ENCODE measurements around the gene TBCK. TPM values are rescaled to one million over a fixed set of nuclear protein-coding genes. Genes with fewer than 3 reads are reported as not detected.
"Not testable (repeated sequence)": the region's sequence is repeated elsewhere in the genome, so short reads cannot be mapped to it uniquely, and the experiment has no call there.

TBCK gene
- total RNA-seq, 1 donor from 2014 or later, result 12.0 TPM

GRCh38 chr4:106238820-106239420, 77.1 kb downstream of the TBCK start:
- Histone ChIP-seq H3K27me3 (ENCODE audit: control insufficient read depth, insufficient read depth, low read length) (no peaks in the 10 kb centered on the region), H3K4me3 (ENCODE audit: low read depth, low read length) (no peak overlapping the region), H3K36me3 (ENCODE audit: control insufficient read depth, insufficient read depth, low read length) (no peaks in the 10 kb centered on the region)
- TF ChIP-seq CTCF (IDR thresholded peaks at IDR 0.05; ENCODE audit: insufficient read depth, low read length, poor library complexity, severe bottlenecking), result peak; percentile 67
- DNase-seq (ENCODE audit: low read depth), result peak; percentile 4

GRCh38 chr4:106231931-106232330, 84.1 kb downstream of the TBCK start:
- no peak for DNase-seq (ENCODE audit: low read depth)
- Histone ChIP-seq H3K4me3 (ENCODE audit: low read depth, low read length) (no peak overlapping the region), H3K27me3 (ENCODE audit: control insufficient read depth, insufficient read depth, low read length) (no peaks in the 10 kb centered on the region), H3K36me3 (ENCODE audit: control insufficient read depth, insufficient read depth, low read length) (no peaks in the 10 kb centered on the region)
- no peak for TF ChIP-seq CTCF (IDR thresholded peaks at IDR 0.05; ENCODE audit: insufficient read depth, low read length, poor library complexity, severe bottlenecking)

GRCh38 chr4:106222548-106222947, 93.5 kb downstream of the TBCK start:
- Histone ChIP-seq H3K27me3 (ENCODE audit: control insufficient read depth, insufficient read depth, low read length) (no peaks in the 10 kb centered on the region), H3K36me3 (ENCODE audit: control insufficient read depth, insufficient read depth, low read length) (no peaks in the 10 kb centered on the region), H3K4me3 (ENCODE audit: low read depth, low read length) (no peak overlapping the region)
- no peak for TF ChIP-seq CTCF (IDR thresholded peaks at IDR 0.05; ENCODE audit: insufficient read depth, low read length, poor library complexity, severe bottlenecking)
- no peak for DNase-seq (ENCODE audit: low read depth)

- not testable (repeated sequence) for DNase-seq (ENCODE audit: low read depth); H3K27me3 ChIP-seq (ENCODE audit: control insufficient read depth, insufficient read depth, low read length); H3K36me3 ChIP-seq (ENCODE audit: control insufficient read depth, insufficient read depth, low read length)
Measured at GRCh38 chr4:106213291-106213690, 102.7 kb downstream of the TBCK start.

GRCh38 chr4:106210021-106210420, 106.0 kb downstream of the TBCK start:
- TF ChIP-seq CTCF (IDR thresholded peaks at IDR 0.05; ENCODE audit: insufficient read depth, low read length, poor library complexity, severe bottlenecking), result no peak
- H3K4me3 ChIP-seq (ENCODE audit: low read depth, low read length), result no peak overlapping the region
- DNase-seq (ENCODE audit: low read depth), result no peak
- no peaks in the 10 kb centered on the region for H3K27me3 ChIP-seq (ENCODE audit: control insufficient read depth, insufficient read depth, low read length)
- H3K36me3 ChIP-seq (ENCODE audit: control insufficient read depth, insufficient read depth, low read length), result no peaks in the 10 kb centered on the region

More at GRCh38 chr4:106213291-106213690, 102.7 kb downstream of the TBCK start:
- H3K4me3 ChIP-seq (ENCODE audit: low read depth, low read length), result not testable (repeated sequence)

- TF ChIP-seq CTCF (IDR thresholded peaks at IDR 0.05; ENCODE audit: insufficient read depth, low read length, poor library complexity, severe bottlenecking), result no peak
- no peak overlapping the region for H3K4me3 ChIP-seq (ENCODE audit: low read depth, low read length)
- no peak for DNase-seq (ENCODE audit: low read depth)
Measured at GRCh38 chr4:106208481-106209460, 107.2 kb downstream of the TBCK start.

More at GRCh38 chr4:106208481-106209460, 107.2 kb downstream of the TBCK start:
- Histone ChIP-seq H3K36me3 (ENCODE audit: control insufficient read depth, insufficient read depth, low read length) (no peaks in the 10 kb centered on the region), H3K27me3 (ENCODE audit: control insufficient read depth, insufficient read depth, low read length) (no peaks in the 10 kb centered on the region)

All from kidney epithelial cell (primary cell).